Aorta (tissue), 5 donors: ENCODE results near the gene MTA2. TPM values are rescaled to one million over a fixed set of nuclear protein-coding genes. Genes with fewer than 3 reads are reported as not detected.

Experiments used
- ATAC-seq: fragments of 200-7000 bp; cut with Tn5 transposase; one replicate; pipeline ENCODE4 v1.9.1; 2022; ENCODE audit warnings: moderate library complexity; ENCODE audit not compliant: low FRiP score
- DNase-seq, 2 donors: peaks; one replicate each; pipeline ENCODE4 v3.0.0-alpha.2; 2020
- H3K27ac ChIP-seq, 2 donors: one replicate each; pipeline ENCODE4 v1.5.1; 2013; ENCODE audit warnings: low read length in 2 of 2, mild to moderate bottlenecking in 2 of 2, moderate library complexity in 2 of 2, control low read depth in 1 of 2, inconsistent platforms in 1 of 2, low read depth in 1 of 2
- H3K27me3 ChIP-seq, 2 donors: one replicate each; pipeline ENCODE4 v1.6.1; 2013; ENCODE audit warnings: control low read depth in 1 of 2, low read length in 1 of 2, mild to moderate bottlenecking in 1 of 2, moderate library complexity in 1 of 2; ENCODE audit not compliant: insufficient read depth in 2 of 2, control insufficient read depth in 1 of 2
- H3K36me3 ChIP-seq, 2 donors: one replicate each; pipeline ENCODE4 v1.6.1; 2013; ENCODE audit warnings: control low read depth in 1 of 2, low read length in 1 of 2, mild to moderate bottlenecking in 1 of 2; ENCODE audit not compliant: insufficient read depth in 2 of 2, control insufficient read depth in 1 of 2
- H3K4me1 ChIP-seq, 2 donors: one replicate each; pipeline ENCODE4 v1.6.1; 2013; ENCODE audit warnings: low read length in 2 of 2, control low read depth in 1 of 2, mild to moderate bottlenecking in 1 of 2, moderate library complexity in 1 of 2; ENCODE audit not compliant: insufficient read depth in 2 of 2, control insufficient read depth in 1 of 2
- H3K4me3 ChIP-seq, 2 donors: one replicate each; pipeline ENCODE4 v1.5.1; 2013; ENCODE audit warnings: low read length in 2 of 2, control low read depth in 1 of 2, mild to moderate bottlenecking in 1 of 2
- H3K9me3 ChIP-seq: one replicate; pipeline ENCODE4 v1.6.1; 2013; ENCODE audit warnings: mild to moderate bottlenecking, low read length; ENCODE audit not compliant: control insufficient read depth
- WGBS, 2 donors: extraction: QIAGEN DNeasy Blood & Tissue Kit; methylation state at CpG; one replicate each; pipeline ENCODE4 v1.1.7; 2013; 5-methylcytosine and 5-hydroxymethylcytosine counted together
- intact Hi-C, 2 donors: fragments of 100-400 bp; cut with DNase I; formaldehyde crosslinking; loops; one replicate each; pipeline versions ENCODE4 v1.14.2 to v1.15.0; 2022
- polyA plus RNA-seq, 2 donors: library from polyadenylated mRNA; stranded (reverse); fragments of 200-250 nt; gene quantifications; one replicate each; pipeline ENCODE4 v1.2.3, GENCODE V29; 2013
- total RNA-seq, 2 donors: library from RNA; stranded (reverse); fragmentation: NEBNext Ultra II Directional; extraction: Animal tissue kit (Norgen Biotek cat#: 25700); gene quantifications; one replicate each; pipeline ENCODE4 v1.2.1, GENCODE V29; 2021
- donor health status: healthy with polysubstance abuse.
- donor health status: Bipolar disorder and iron deficiency.
- donor health status: DM: no; HTN: no; CAD: no.
- donor health status: DM: no; HTN: no; CAD: no.
- donor health status: DM: yes; HTN: yes; CAD: no.

The MTA2 gene
- total and polyA plus RNA-seq, 4 donors: 13.5 to 87.9 (median 60.2) TPM

DNA sequence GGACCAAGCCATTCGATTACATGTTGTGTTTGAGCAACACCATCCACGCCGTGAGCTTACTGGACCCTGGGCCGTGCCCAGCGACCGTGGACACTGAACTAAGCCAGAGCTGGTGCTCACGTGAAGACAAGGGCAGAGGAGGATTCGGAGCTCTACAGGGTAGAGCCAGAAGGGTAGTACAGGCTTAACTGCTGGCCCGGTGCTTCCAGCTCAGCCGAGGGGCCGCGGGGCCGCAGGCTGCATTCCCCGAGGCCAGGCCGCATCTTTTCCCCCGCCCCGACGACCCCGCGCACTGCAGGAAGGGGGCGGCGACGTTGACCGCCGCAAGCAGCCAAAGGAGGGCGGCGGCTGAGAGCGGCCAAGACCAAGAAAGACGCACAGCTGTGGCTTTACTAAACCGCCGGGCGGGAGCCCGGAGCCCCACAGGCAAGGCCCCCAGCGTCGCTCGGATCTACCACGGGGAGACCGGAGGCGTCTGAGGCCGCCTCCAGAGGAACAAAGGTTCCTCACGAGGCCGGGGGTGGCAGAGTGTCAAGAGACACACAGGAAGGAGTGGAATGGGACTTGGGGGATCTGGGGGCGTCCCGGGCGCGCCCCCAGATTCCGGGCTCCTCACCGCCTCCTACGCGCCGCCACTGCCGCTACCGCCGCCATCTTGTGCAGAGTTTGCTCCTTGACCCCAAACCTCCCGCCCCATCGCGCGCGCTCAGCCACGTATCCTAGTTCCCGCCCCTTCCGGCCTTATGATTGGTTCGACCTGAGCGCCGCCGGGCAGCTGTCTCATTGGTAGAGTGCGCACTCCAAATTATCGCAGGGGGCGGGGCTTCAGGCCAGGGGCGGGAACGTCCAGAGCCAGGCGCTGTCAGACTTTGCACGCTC lies 44.5 kb upstream of the MTA2 start, which contains the start of gene GANAB:
TSS of gene GANAB (minus strand) at position 668 of the 879 bp plus-strand sequence. CDS start at position 654, 14 bp downstream.
- WGBS, 2 donors: 0 to 1% methylated on average over 71 to 73 of the region's 73 CpGs
- peak within 1 kb of the TSS; percentile 80 to 81 for H3K27ac ChIP-seq
- H3K36me3 ChIP-seq: no peaks in the 10 kb centered on the region
- intact Hi-C loops: no loop called here
- H3K4me3 ChIP-seq: peak within 1 kb of the TSS; percentile 74 to 87
- DNase-seq (peak; percentile 100), ATAC-seq (peak; percentile 99)
- H3K4me1 ChIP-seq: no peaks in the 10 kb centered on the region
- no peaks in the 10 kb centered on the region for H3K27me3 ChIP-seq
- H3K9me3 ChIP-seq: no peaks in the 10 kb centered on the region

DNA sequence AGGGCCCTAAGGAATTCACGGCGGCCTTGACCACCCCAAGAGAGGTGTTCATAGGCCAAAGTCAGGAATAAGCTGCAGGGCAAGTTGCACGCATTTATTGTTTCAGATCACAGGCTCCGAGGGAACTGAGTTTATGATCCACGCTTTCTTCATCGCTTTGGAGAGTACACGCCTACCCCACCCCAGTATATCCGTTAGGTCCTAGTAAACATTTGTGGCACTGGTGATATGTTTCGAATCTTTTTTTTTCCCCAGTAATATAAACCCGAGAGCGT lies 43.9 kb upstream of the MTA2 start:
- ATAC-seq (no peak), DNase-seq (no peak)
- H3K4me1 ChIP-seq: no peaks in the 10 kb centered on the region
- no peak overlapping the region for H3K27ac ChIP-seq
- H3K9me3 ChIP-seq: no peaks in the 10 kb centered on the region
- no peaks in the 10 kb centered on the region for H3K36me3 ChIP-seq
- H3K27me3 ChIP-seq: no peaks in the 10 kb centered on the region
- intact Hi-C loops: no loop called here
- 13 to 17% methylated on average over 11 of the region's 11 CpGs for WGBS, 2 donors
- H3K4me3 ChIP-seq: peak overlapping the region in 1 of 2 donors; percentile 87

DNA sequence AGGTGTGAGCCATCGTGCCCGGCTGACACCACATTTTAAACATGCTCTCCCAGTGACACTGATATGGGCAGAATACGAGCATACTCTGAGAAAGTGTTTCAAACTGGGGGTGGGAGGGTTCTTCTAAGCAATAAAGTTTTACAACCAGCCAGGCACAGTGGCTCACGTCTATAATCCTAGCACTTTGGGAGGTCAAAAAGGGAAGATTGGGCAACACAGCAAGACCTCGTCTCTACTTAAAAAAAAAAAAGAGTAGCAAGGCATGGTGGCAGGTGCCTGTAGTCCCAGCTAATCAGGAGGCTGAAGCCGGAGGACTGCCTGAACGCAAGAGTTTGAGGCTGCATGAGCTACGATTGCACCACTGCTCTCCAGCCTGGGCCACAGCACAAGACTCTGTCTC lies 42.6 kb upstream of the MTA2 start:
- Histone ChIP-seq H3K9me3 (no peaks in the 10 kb centered on the region), H3K4me1 (no peaks in the 10 kb centered on the region), H3K36me3 (peaks cover 2 to 3% of the 10 kb centered on the region in 2 donors), H3K4me3 (no peak overlapping the region), H3K27me3 (no peaks in the 10 kb centered on the region), H3K27ac (no peak overlapping the region)
- DNase-seq (no peak), ATAC-seq (no peak)
- WGBS, 2 donors: 80 to 84% methylated on average over 8 of the region's 8 CpGs
- intact Hi-C loops: no loop called here

DNA sequence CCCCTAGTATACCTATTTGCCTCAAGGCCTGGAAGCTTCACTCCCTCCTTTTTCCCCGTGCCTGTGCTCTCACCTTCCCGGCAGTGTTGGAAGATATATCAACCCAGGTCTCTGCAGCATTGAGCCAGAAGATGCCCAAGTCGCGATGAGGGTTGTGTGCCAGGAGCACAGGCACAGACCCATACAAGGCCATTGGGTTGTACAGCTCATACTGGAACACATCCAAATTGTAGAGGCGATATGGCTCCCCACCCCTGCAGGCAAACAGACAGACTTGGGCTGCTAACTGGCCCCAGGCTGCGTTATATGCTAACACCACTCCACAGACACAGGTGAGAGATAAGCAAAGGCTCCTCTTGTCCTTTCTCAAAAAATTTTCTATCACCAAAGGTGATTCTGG lies 30.8 kb upstream of the MTA2 start:
- Histone ChIP-seq H3K27ac (no peak overlapping the region), H3K4me1 (no peaks in the 10 kb centered on the region), H3K9me3 (no peaks in the 10 kb centered on the region), H3K4me3 (no peak overlapping the region), H3K27me3 (no peaks in the 10 kb centered on the region), H3K36me3 (peaks cover 3 to 23% of the 10 kb centered on the region in 2 donors)
- intact Hi-C loops: no loop called here
- DNase-seq (no peak), ATAC-seq (no peak)
- WGBS, 2 donors: 80 to 85% methylated on average over 6 of the region's 6 CpGs

DNA sequence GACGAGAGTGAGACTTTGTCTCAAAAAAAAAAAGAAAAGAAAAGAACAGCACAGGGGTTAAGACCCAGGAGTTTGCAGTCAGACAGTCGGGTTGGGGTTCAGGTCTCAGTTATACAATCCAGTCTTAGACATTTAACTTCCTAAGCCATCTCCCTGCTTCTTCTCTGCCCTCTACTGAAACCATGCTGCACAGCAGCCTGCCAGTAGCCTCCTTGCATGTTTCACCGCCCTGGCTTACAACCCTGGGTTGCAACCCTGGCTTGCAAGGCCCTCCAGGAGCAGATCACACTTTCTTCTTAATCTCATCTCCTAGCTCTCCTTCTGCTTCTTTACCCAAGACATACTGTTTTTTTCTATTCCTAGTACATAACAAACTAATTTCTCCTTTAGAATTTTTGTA lies 26.0 kb upstream of the MTA2 start:
- peaks cover 3 to 30% of the 10 kb centered on the region in 2 donors for H3K36me3 ChIP-seq
- H3K4me3 ChIP-seq: no peak overlapping the region
- intact Hi-C loops: no loop called here
- no peak overlapping the region for H3K27ac ChIP-seq
- no peak for ATAC-seq
- no peaks in the 10 kb centered on the region for H3K4me1 ChIP-seq
- H3K9me3 ChIP-seq: no peaks in the 10 kb centered on the region
- no peaks in the 10 kb centered on the region for H3K27me3 ChIP-seq
- 76 to 81% methylated on average over 3 of the region's 3 CpGs for WGBS, 2 donors
- no peak for DNase-seq

DNA sequence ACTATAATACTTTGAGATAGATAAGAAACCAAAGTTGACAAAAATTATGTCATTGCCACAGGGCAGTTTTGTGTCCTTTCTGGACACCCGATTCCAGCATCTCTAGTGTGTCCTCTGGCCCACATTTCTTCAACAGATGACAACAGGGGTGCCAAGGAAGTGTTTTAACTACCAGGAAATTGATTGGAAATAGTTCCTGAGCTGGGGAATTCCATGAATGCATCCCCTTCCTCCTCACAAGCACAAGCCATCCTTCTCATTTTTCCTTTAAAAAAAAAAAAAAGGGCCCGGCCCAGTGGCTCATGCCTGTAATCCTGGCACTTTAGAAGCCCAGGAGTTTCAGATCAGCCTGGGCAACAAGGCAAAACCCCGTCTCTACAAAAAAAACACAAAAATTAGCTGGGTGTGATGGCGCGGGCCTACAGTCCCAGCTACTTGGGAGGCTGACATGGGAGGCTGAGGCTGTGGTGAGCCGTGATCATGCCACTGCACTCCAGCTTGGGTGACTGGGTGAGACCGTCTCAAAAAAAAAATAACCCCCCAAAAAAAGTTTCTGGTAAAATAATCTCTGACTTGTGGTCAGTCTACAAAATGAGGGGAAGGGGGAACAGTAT lies 20.9 kb upstream of the MTA2 start:
- Histone ChIP-seq H3K9me3 (no peaks in the 10 kb centered on the region), H3K4me1 (no peaks in the 10 kb centered on the region), H3K4me3 (no peak overlapping the region), H3K27me3 (no peaks in the 10 kb centered on the region), H3K27ac (peak overlapping the region in 1 of 2 donors; percentile 81), H3K36me3 (peaks cover 0 to 11% of the 10 kb centered on the region in 2 donors)
- no peak for ATAC-seq
- intact Hi-C loops: no loop called here
- WGBS, 2 donors: 78 to 83% methylated on average over 7 of the region's 7 CpGs
- no peak for DNase-seq

DNA sequence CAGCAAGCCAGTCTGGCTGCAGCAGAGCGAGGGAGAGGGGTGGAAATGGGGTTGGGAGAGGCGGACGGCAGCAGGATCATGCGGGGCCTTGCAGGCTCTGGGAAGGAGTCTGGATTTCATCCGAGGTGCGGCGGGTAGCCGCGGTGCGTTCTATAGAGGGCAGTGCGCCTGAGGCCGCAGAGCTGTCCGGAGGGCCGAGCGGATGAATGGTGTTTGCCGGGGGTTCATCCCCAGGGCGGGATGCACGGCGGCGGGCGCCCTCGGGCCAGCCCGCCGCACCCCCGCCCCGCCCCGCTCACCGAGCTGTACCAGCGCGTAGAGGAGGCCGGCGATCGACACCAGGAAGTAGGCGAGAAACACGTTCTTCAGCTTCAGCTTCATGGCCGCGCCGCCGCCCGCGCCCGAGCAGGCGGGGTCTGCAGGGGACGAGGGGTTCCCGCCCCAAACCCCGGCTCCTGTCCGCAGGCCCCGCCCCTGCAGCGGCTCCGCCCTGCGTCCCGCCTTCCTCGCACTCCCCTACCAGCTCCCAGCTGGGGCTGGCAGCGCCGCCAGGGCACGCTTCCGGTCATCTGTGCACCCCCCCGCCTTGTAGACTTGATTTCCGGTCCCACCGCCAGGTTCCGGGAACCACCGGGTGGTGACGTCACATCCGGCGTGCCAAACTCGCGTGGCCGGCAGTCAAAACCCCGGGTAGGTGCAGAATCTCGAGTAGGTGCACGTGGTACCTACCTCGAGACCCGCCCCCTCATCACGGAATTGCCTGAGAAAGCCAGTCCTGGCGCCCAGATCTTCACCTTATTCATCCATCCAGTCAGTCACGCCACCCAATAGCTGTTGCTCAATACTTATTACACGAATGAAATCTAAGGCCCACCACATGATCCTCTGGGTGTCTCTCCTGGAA lies 20.2 kb upstream of the MTA2 start, which contains the start of gene B3GAT3:
TSS of gene B3GAT3 (minus strand) at position 420 of the 904 bp plus-strand sequence. CDS start at position 381, 39 bp downstream.
- WGBS, 2 donors: 1% methylated on average over 53 to 77 of the region's 77 CpGs
- no peaks in the 10 kb centered on the region for H3K4me1 ChIP-seq
- peaks cover 0 to 8% of the 10 kb centered on the region in 2 donors for H3K36me3 ChIP-seq
- no peaks in the 10 kb centered on the region for H3K27me3 ChIP-seq
- H3K9me3 ChIP-seq: no peaks in the 10 kb centered on the region
- DNase-seq (peak; percentile 99 to 100), ATAC-seq (peak; percentile 98)
- intact Hi-C loops: no loop called here
- H3K27ac ChIP-seq: peak within 1 kb of the TSS; percentile 6 to 81
- H3K4me3 ChIP-seq: peak within 1 kb of the TSS; percentile 56 to 66

DNA sequence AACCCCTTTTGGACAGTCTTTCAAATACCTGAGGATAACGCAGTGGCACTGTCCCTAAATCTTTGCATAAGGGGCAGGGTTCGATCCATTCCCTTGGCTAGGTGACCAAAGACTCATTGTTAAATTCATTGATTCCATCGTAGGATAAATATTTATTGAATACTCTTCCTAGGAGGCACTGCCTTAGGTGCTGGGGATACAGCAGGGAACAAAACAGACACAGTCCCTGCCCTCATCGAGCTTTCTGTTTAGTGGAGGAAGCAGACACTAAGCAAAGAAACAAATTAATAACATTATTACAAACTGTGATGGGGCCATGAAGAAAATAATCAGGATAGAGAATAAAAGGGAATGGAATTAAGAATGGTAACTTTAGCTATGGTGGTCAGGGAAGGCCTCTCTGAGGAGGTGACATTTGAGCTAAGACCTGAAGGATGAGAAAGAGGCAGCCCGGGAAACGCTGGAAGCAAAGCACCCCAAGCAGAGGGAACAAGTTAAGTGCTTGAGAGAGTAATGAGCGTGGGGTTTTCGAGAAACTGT lies 19.4 kb upstream of the MTA2 start:
- no peaks in the 10 kb centered on the region for H3K27me3 ChIP-seq
- peaks cover 0 to 3% of the 10 kb centered on the region in 2 donors for H3K36me3 ChIP-seq
- peak overlapping the region; percentile 6 to 76 for H3K27ac ChIP-seq
- intact Hi-C loops: no loop called here
- H3K4me1 ChIP-seq: no peaks in the 10 kb centered on the region
- DNase-seq (no peak), ATAC-seq (no peak)
- H3K4me3 ChIP-seq: peak overlapping the region; percentile 56 to 66
- 25 to 33% methylated on average over 8 of the region's 8 CpGs for WGBS, 2 donors
- H3K9me3 ChIP-seq: no peaks in the 10 kb centered on the region
